Ishikawa (cell line): Measurements from ENCODE around the gene ATP6V0E2.

Source experiments
- CREB1 ChIP-seq: IDR thresholded peaks from 2 replicates; pipeline ENCODE4 v1.6.1; 2012; ENCODE audit warnings: low read depth
- EP300 ChIP-seq: IDR thresholded peaks from 2 replicates; pipeline ENCODE4 v1.6.1; 2012; ENCODE audit warnings: borderline replicate concordance
- MAX ChIP-seq: IDR thresholded peaks from 2 replicates; pipeline ENCODE4 v1.6.1; 2012
- NFIC ChIP-seq: IDR thresholded peaks from 2 replicates; pipeline ENCODE4 v1.6.1; 2012
- RAD21 ChIP-seq: IDR thresholded peaks from 2 replicates; pipeline ENCODE4 v1.6.1; 2012; ENCODE audit warnings: low read depth
- TEAD4 ChIP-seq: IDR thresholded peaks from 2 replicates; pipeline ENCODE4 v1.6.1; 2012
- ZBTB7A ChIP-seq: IDR thresholded peaks from 2 replicates; pipeline ENCODE4 v1.6.1; 2012; ENCODE audit warnings: low read depth

GRCh38 chr7:149874644-149875028, 867 bp downstream of the ATP6V0E2 start:
- no peak for TF ChIP-seq TEAD4
- no peak for TF ChIP-seq CREB1
- TF ChIP-seq MAX = no peak
- TF ChIP-seq ZBTB7A = no peak
- TF ChIP-seq EP300 = no peak
- TF ChIP-seq RAD21 = no peak
- no peak for TF ChIP-seq NFIC
